GM21360 (cell line): Measurements from ENCODE around the gene IL17C.
A peak's percentile ranks its signal among the peaks of the same experiment; 100 is the strongest.

Experiments
- ATAC-seq: cut with Tn5 transposase; IDR thresholded peaks from one replicate; pipeline ENCODE4 v1.9.1; 2021; ENCODE audit warnings: mild to moderate bottlenecking, moderate library complexity; ENCODE audit not compliant: unreplicated experiment

The IL17C gene

GRCh38 chr16:88638323-88639230 is at the start of gene IL17C:
Gene IL17C, plus strand, starts transcription at chr16:88638572. Its CDS starts 70 bp downstream, at chr16:88638642.
- no peak for ATAC-seq

GRCh38 chr16:88588754-88589153 is 49.6 kb upstream of the IL17C start:
- ATAC-seq: no peak

- no peak for ATAC-seq
Measured at GRCh38 chr16:88589441-88589840, 48.9 kb upstream of the IL17C start.

GRCh38 chr16:88591577-88592021 is 46.8 kb upstream of the IL17C start:
- peak; percentile 62 for ATAC-seq

GRCh38 chr16:88593061-88593460 is 45.3 kb upstream of the IL17C start:
- ATAC-seq: no peak

- ATAC-seq: no peak
Measured at GRCh38 chr16:88593489-88593888, 44.9 kb upstream of the IL17C start.

GRCh38 chr16:88593910-88594309 is 44.5 kb upstream of the IL17C start:
- ATAC-seq: no peak

- no peak for ATAC-seq
Measured at GRCh38 chr16:88595101-88595500, 43.3 kb upstream of the IL17C start.

GRCh38 chr16:88595921-88596320 is 42.5 kb upstream of the IL17C start:
- ATAC-seq: no peak

- no peak for ATAC-seq
Measured at GRCh38 chr16:88596483-88596882, 41.9 kb upstream of the IL17C start.

- no peak for ATAC-seq
Measured at GRCh38 chr16:88597856-88598491, 40.4 kb upstream of the IL17C start.

- no peak for ATAC-seq
Measured at GRCh38 chr16:88599092-88599733, 39.2 kb upstream of the IL17C start.

- ATAC-seq: no peak
Measured at GRCh38 chr16:88599825-88600538, 38.4 kb upstream of the IL17C start.

GRCh38 chr16:88600539-88600896 is 37.9 kb upstream of the IL17C start:
- no peak for ATAC-seq

GRCh38 chr16:88601313-88602036 is 36.9 kb upstream of the IL17C start:
- no peak for ATAC-seq

- no peak for ATAC-seq
Measured at GRCh38 chr16:88602091-88602490, 36.3 kb upstream of the IL17C start.

GRCh38 chr16:88605186-88606147 is 32.9 kb upstream of the IL17C start:
- no peak for ATAC-seq

GRCh38 chr16:88606148-88606757 is 32.1 kb upstream of the IL17C start:
- ATAC-seq: no peak

- ATAC-seq: no peak
Measured at GRCh38 chr16:88608076-88608475, 30.3 kb upstream of the IL17C start.
